Ovary (tissue), 3 donors: ENCODE measurements around the gene RIPOR2.

Experiments used
- EP300 ChIP-seq: sonication (generic); formaldehyde crosslinking; IDR thresholded peaks from one replicate; pipeline ENCODE4 v1.6.1; 2017; ENCODE audit warnings: antibody characterized with exemption
- POLR2A ChIP-seq: fragments of 450-650 bp; IDR thresholded peaks from one replicate; pipeline ENCODE4 v1.6.1; 2017; ENCODE audit warnings: antibody characterized with exemption, mild to moderate bottlenecking, moderate library complexity
- TF ChIP-seq, protein P1 (sequence below), 3 donors: fragments of 450-650 bp in 2 of 3; fragments of 200-600 bp in 1 of 3; IDR thresholded peaks; one replicate each; pipeline versions ENCODE4 v1.5.1 to v1.8.0; 2016 to 2022; ENCODE audit warnings: antibody characterized with exemption in 3 of 3, mild to moderate bottlenecking in 1 of 3
- donor health status: DM: no; HTN: no; CAD: no.

DNA sequence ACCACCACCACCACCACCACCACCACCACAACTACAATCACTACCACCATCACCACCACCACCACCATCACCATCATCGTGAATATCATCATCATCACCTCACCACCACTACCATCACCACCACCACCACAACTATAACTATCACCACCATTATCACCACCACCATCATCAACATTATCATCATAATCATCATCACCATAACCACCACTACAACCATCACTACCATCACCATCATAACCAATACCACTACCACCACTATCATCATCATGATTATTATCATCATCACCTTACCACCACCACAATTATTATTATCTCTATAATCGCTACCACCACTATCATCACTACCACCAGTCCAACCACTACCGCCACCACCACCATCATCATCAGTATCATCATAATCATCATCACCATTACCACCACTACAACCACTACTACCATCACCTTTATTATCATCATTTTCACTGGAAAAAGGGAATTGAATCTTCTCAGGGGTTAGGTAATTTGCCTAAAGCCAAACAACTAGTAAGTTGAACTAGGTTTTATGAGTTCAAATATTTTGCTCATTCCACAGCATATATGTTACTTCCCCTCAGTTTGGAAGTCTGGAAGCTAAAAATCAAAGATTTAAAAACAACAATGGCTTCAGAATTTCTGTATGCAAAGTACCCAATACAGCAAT, 8.3 kb downstream of the RIPOR2 start:
- TF ChIP-seq, protein P1, sequence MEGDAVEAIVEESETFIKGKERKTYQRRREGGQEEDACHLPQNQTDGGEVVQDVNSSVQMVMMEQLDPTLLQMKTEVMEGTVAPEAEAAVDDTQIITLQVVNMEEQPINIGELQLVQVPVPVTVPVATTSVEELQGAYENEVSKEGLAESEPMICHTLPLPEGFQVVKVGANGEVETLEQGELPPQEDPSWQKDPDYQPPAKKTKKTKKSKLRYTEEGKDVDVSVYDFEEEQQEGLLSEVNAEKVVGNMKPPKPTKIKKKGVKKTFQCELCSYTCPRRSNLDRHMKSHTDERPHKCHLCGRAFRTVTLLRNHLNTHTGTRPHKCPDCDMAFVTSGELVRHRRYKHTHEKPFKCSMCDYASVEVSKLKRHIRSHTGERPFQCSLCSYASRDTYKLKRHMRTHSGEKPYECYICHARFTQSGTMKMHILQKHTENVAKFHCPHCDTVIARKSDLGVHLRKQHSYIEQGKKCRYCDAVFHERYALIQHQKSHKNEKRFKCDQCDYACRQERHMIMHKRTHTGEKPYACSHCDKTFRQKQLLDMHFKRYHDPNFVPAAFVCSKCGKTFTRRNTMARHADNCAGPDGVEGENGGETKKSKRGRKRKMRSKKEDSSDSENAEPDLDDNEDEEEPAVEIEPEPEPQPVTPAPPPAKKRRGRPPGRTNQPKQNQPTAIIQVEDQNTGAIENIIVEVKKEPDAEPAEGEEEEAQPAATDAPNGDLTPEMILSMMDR (IDR thresholded peaks at IDR 0.05) = no peak
- TF ChIP-seq EP300 = no peak
- no peak for TF ChIP-seq POLR2A
